ENCODE data around the gene WWP2.
A peak's percentile ranks its signal among the peaks of the same experiment; 100 is the strongest.
"Not testable (repeated sequence)": the region's sequence is repeated elsewhere in the genome, so short reads cannot be mapped to it uniquely, and the experiment has no call there.

The WWP2 gene

GRCh38 chr16:69848637-69849545, 86.8 kb downstream of the WWP2 start:
- peak overlapping the region; percentile 43 for H3K27ac ChIP-seq
- no peaks in the 10 kb centered on the region for H3K27me3 ChIP-seq (replicated peaks)
- no peaks in the 10 kb centered on the region for H3K36me3 ChIP-seq (replicated peaks)
- in situ Hi-C loops (cut with HindIII; ENCODE audit: low pct_ligation_motif_present, low sequenced_read_pairs), result no loop called here
- no peak overlapping the region for H3K4me3 ChIP-seq (ENCODE audit: low read depth, low read length)
- DNase-seq, result peak; percentile 68
- peak; percentile 40 for TF ChIP-seq CTCF (IDR thresholded peaks at IDR 0.05; ENCODE audit: low read depth, low read length, missing control alignments)

- Histone ChIP-seq H3K27me3 (replicated peaks) (no peaks in the 10 kb centered on the region), H3K27ac (no peak overlapping the region), H3K36me3 (replicated peaks) (no peaks in the 10 kb centered on the region), H3K4me3 (ENCODE audit: low read depth, low read length) (no peak overlapping the region)
- no peak for DNase-seq
- in situ Hi-C loops (cut with HindIII; ENCODE audit: low pct_ligation_motif_present, low sequenced_read_pairs), result no loop called here
- TF ChIP-seq CTCF (IDR thresholded peaks at IDR 0.05; ENCODE audit: low read depth, low read length, missing control alignments), result no peak
Observed at GRCh38 chr16:69851491-69852240, 89.5 kb downstream of the WWP2 start.

- DNase-seq, result no peak
- Histone ChIP-seq H3K27ac (no peak overlapping the region), H3K27me3 (replicated peaks) (no peaks in the 10 kb centered on the region), H3K4me3 (ENCODE audit: low read depth, low read length) (no peak overlapping the region), H3K36me3 (replicated peaks) (no peaks in the 10 kb centered on the region)
- in situ Hi-C loops (cut with HindIII; ENCODE audit: low pct_ligation_motif_present, low sequenced_read_pairs), result no loop called here
- no peak for TF ChIP-seq CTCF (IDR thresholded peaks at IDR 0.05; ENCODE audit: low read depth, low read length, missing control alignments)
Observed at GRCh38 chr16:69852815-69853214, 90.7 kb downstream of the WWP2 start.

GRCh38 chr16:69853481-69853880, 91.3 kb downstream of the WWP2 start:
- in situ Hi-C loops (cut with HindIII; ENCODE audit: low pct_ligation_motif_present, low sequenced_read_pairs), result no loop called here

GRCh38 chr16:69854776-69855175, 92.6 kb downstream of the WWP2 start:
- H3K27me3 ChIP-seq (replicated peaks); in situ Hi-C loops (cut with HindIII; ENCODE audit: low pct_ligation_motif_present, low sequenced_read_pairs); DNase-seq; H3K36me3 ChIP-seq (replicated peaks); H3K4me3 ChIP-seq (ENCODE audit: low read depth, low read length); H3K27ac ChIP-seq: not testable (repeated sequence)

More at GRCh38 chr16:69853481-69853880, 91.3 kb downstream of the WWP2 start:
- no peak for TF ChIP-seq CTCF (IDR thresholded peaks at IDR 0.05; ENCODE audit: low read depth, low read length, missing control alignments)
- H3K27ac ChIP-seq, result no peak overlapping the region
- no peaks in the 10 kb centered on the region for H3K27me3 ChIP-seq (replicated peaks)
- H3K4me3 ChIP-seq (ENCODE audit: low read depth, low read length), result no peak overlapping the region
- H3K36me3 ChIP-seq (replicated peaks), result no peaks in the 10 kb centered on the region
- no peak for DNase-seq

GRCh38 chr16:69855592-69855991, 93.5 kb downstream of the WWP2 start:
- Histone ChIP-seq H3K27me3 (replicated peaks) (no peaks in the 10 kb centered on the region), H3K36me3 (replicated peaks) (no peaks in the 10 kb centered on the region), H3K27ac (no peak overlapping the region), H3K4me3 (ENCODE audit: low read depth, low read length) (no peak overlapping the region)
- TF ChIP-seq CTCF (IDR thresholded peaks at IDR 0.05; ENCODE audit: low read depth, low read length, missing control alignments), result no peak
- no peak for DNase-seq
- in situ Hi-C loops (cut with HindIII; ENCODE audit: low pct_ligation_motif_present, low sequenced_read_pairs), result no loop called here
